ENCODE results near the gene FGF14.

The FGF14 gene

DNA sequence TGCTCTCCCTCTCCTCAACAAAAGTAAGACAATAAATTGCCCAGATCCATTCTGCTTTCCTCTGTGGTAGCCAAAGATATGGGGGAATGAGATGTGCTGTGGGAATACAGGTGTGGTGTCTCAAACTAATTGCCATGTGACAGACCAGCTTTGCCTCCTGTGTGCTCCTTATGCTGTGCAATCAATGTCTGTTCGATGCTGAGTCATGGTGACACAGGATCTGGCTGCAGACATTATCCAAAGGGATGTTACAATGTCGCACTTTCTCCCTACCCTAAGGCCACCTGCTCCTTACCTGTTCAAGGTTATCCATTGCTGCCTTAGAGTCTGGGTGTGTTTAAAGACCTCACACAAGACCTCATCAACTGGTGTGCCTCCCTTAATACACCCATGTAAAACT is 32.5 kb downstream of the FGF14 start:
- no peak for DNase-seq (ENCODE audit: low read depth in 1 of 2, low spot score in 1 of 2)

DNA sequence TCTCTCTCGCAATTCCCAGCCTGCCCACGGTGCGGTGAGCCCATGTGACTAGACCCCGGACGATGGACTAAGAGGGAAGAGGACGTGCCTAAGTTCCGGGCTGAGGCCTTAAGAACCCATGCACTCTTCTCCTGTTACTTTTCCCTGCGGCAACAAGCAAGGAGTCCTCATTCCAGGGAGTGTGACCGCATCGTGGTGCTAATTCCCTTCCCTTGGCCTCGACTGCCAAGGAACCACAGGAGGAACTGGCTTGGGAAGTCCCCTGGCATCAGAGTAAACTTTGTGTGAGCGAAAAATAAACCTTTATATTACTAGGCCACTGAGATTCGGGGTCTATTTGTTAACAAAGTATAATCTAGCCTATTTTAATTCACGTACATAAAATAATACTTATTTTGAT is 34.0 kb downstream of the FGF14 start:
- DNase-seq (ENCODE audit: low read depth in 1 of 2, low spot score in 1 of 2) = no peak

DNA sequence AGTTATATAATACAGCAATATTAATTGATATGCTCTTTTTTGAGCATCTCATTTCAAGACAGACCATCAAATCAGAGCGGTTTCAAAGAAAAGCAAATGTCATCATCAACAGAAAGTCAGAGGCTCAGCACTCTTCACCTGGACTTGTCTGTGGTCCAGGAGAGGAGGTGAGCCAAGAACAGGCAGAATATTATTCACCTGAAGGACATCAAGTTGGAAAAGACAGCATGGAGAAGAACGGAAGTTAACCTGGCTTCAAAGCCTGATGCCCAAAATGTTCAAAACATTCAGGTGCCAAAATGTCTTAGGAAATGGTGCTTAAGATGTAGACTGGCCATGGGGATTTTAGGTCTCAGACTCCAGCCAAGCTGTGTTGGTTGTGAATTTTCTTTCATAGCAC is 40.7 kb downstream of the FGF14 start:
- DNase-seq (ENCODE audit: low read depth in 1 of 2, low spot score in 1 of 2) = no peak

DNA sequence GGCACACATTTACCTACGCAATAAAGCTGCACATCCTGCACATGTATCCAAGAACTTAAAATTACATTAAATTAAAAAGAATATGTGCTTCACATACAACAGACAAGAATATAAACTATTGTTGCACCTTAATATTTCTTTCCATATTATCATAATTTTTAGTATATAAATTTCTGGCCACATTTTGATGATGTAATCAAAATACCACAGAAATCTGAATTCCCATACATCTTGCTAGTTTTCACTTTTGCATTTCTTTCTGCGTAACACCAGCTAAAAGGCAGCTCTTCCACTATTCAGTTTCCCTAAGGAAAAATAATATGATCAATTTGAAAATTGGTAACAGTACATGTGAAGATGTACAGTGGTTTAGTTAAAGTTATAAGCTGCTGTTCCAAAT is 42.6 kb downstream of the FGF14 start:
- DNase-seq (ENCODE audit: low read depth in 1 of 2, low spot score in 1 of 2) = no peak

DNA sequence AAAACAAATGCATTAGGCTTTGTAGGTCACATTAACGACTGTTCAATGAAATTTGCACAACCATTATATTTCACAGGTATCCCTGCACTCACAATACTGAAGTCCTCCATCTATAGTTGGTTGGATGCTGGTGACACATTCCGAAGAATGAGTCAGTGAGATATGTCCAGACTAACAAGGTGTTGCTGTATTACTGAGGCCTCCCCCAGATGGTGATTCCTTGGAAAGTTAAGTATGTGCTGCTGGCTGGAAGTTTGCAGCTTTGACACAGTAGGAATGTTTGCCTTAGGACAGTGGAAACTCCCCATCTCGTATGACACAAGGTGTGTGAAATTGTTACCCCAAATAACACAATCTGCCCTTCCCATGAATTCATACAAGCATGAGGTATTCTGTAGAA is 46.6 kb downstream of the FGF14 start:
- no peak for DNase-seq (ENCODE audit: low read depth in 1 of 2, low spot score in 1 of 2)

DNA sequence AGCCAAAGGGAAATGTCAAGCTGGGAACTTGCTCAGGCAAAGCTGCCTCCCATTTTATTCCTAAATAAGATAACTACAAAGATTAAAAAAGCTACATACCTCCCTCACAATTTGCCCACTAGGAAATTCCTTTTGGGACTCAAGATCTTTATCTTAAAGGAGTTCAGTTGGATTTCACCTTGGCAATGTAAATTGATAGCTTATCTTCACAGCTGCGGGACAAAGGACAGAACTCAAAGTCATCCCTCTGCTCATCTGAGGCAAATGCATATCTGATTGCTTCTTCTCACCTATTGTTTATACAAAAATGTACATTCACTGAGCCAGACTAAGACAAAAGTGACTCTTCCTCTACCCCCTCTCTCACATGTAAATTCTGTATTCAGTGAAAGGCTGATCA is 47.8 kb downstream of the FGF14 start:
- no peak for DNase-seq (ENCODE audit: low read depth in 1 of 2, low spot score in 1 of 2)

DNA sequence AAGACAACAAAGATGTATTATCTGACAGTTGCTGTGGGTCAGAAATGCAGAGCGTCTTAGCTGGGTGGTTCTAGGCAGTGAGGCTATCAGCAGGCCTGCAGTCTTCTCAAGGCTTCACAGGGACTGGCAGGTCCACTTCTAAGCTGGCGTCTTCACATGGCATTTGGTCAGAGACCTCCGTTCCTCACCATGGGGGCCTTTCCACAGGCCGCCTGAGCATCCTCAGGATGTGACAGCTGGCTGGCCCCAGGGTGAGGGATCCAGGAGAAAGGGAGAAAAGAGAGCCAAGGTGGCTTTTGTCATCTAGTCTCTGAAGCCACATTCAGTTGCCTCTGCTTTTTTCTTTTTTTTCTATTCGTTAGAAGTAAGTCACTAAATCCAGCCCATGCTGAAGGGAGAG is 50.3 kb downstream of the FGF14 start:
- no peak for DNase-seq (ENCODE audit: low read depth in 1 of 2, low spot score in 1 of 2)

DNA sequence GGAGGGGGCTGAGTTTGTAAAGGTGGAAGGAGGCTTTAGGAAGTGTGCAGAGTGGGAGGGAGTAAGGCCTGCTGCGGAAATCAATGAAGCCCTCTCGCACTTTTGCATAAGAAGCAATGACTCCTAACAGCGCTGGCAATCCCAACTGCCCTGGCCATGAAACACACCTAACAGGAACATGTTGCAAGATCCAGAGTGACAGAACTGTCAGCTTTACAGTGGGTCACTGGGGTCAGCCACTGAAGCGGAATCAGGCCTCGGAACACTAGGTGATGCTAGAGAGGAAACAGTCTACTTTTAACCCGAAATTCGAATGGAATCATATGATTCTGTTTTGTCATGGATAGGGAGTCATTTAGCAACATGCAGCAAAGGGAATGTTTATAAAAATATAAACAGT is 54.4 kb downstream of the FGF14 start:
- no peak for DNase-seq (ENCODE audit: low read depth in 1 of 2, low spot score in 1 of 2)

DNA sequence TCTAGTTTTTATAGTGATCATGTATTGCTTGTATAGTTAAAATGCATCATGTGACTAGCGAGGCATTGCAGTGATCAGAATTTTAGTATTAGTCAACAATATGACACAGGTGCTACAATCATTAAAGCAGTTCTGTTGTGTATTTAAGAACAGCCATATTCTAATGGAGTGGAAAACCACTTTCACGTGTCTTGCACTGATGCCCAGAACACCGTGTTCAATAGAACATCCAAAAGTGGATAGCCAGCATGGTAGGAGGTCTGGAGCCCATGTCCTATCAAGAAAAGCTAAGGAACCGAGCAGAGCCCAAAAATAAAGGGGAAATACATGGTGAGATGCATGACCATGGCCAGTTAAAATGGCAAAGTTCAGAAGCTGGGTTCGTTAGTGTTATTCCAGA is 55.1 kb downstream of the FGF14 start:
- DNase-seq (ENCODE audit: low read depth in 1 of 2, low spot score in 1 of 2) = no peak

DNA sequence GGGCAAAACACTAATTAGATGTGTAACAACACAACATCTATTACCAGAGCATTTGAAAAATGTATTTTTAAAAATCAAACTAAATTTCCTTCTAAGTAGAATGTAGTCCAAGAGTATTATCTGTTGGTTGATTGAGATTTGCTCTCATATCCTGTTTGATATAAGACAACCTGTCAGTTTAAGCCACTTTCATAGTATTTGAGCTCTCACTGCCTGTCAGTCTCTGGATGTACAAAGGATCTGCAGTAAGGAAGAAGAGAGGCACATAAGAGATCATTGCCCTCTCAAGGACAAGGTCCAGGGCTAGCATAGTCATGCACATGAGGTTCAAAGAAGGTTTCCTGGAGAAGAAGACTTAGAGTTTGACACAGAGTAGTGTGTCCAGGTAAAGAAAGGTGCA is 57.4 kb downstream of the FGF14 start:
- DNase-seq (ENCODE audit: low read depth in 1 of 2, low spot score in 1 of 2) = no peak

DNA sequence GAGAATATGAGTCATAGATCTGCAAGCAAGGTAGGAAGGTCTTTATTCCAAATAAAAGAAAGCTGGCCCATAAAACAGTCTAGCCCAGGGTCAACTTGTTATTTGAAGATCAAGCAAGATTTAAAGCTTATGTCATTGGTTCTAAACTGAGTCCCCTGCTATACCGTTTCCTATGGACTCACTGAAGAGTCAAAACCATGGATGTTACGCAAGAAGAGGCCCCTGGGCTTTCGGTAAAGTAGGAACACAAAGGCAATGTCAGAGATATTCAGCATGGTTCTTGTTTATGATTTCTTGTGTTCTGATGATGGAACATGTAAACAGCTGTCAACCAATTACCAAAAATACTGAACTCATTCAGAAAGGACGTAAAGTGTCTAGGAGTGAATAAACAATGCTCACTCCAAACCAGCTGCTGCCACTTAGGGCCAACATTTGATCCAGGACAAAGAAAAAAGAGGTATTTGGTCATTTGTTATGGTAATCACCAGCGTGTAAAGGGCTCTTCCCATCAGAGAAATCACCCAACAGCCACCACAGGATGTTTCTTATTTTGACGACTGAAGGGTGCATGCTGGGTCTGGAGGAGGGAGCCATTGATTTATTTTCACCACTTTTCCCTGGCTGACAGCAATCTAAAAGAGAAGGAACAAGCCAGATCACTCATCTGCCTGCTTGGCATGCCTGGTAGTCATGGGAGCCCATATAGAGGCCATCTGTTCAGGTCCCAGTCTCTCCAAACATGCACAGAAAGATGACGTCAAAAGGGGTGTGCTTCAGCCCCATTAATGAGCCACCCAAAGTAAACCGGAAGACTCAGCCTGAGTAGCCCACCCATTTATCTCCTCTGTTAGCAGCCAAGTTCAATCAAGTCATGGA is 68.3 kb downstream of the FGF14 start:
- DNase-seq (ENCODE audit: low read depth in 1 of 2, low spot score in 1 of 2) = no peak

DNA sequence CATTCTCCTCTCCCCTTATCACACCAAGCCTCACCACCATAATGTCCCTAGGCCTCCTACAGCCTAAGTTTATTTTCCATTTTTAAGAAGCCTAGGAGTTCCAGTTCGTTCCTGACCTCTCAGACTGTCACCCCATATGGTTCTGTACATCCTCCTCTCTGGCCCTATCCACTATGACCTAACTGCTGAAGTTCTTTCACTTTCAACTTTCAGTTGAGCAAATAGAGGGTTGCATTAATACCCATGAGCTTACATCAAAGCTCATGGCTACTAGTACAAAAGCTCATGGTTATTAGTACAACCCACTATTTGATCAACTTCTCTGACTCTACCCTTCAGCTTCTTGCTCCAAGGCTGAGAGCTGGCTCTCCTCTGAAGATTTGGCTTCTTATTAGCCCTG is 72.9 kb downstream of the FGF14 start:
- DNase-seq (ENCODE audit: low read depth in 1 of 2, low spot score in 1 of 2) = no peak

DNA sequence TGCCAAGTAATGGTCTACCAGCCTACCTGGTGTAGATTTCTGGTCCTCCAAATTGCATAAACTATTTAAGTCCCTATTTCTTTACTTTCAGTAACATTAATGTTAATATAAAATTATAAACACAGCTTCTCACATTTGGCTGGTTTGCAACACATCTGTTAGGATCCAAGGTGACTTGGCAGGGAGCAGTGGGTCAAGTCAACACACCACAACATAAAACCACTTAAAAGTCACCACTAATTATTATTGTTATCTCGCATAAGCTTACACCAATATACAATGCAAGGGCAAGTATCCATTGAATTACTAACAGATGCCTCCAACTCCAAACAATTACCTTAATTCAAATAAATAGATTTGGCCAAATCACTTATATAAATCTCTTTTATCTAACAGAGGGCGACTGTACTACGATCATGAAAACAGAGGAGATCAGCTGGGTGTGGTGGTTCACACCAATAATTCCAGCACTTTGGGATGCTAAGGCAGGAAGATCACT is 74.7 kb downstream of the FGF14 start:
- DNase-seq (ENCODE audit: low read depth in 1 of 2, low spot score in 1 of 2) = no peak

DNA sequence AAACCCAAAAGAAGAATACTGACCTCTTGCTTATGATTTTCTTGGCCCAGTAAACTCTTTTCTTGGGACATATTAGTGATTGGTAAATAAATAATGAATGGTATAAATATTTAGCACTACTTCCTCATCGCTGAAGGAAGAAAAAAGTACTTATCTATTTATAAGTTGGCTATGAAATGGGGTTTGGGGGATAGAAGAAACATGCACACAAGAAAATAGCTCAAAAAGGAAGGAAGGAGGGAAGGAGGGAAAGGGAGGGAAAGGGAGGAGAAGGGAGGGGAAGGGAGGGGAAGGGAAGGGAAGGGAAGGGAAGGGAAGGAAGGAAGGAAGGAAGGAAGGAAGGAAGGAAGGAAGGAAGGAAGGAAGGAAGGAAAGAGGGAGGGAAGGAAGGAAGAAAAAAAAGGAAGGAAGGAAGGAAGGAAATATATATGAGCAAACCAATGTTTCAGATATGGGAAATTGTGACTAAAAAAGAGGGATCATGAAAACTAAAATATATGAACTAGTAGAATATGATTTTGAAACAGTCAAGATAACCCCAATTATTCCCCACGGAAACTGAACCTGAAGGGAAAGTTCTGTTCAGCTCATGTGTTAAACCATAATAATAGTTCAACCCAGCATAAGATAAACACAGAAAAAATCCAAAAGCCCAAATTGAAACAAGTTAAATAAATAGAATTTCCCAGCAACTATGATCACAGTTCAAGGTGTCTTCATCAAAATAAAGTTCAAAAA is 75.3 kb downstream of the FGF14 start:
- DNase-seq (ENCODE audit: low read depth in 1 of 2, low spot score in 1 of 2) = no peak

DNA sequence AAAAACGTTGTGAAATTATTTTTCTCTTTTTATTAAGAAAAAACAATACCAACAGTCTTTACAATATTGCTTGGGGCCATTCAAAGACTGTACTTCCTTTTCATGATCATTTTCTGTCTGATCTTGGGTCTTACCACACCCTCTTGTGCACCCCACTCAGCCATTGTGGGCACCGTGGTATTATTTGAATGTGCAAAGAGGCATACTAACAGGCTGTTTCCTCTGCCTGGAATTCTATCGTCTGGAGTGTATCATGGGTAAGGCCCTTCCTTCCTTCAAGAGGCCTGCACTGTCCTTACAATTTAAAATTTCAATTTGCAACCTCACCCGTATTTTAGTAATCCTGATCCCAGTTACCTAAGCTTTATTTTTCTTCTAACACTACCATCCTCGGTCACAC is 76.5 kb downstream of the FGF14 start:
- DNase-seq (ENCODE audit: low read depth in 1 of 2, low spot score in 1 of 2) = no peak

DNA sequence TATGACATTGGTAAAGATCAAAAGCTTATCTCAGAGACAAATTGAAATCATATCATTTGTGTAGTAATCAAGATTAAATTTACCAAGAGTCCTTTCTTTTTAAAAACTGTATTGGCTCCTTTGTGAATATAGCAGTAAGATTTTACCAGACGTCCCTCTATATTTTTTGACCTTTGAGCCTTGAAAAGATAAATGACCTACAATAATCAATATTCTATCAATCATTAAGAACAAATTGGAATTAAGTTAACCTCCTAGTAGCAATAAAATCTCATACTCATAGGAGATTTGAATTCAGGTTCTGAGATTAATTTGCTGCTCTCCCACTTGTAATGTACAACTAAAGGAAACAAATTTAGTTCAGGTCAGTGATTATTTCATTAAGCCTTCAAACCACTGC is 78.3 kb downstream of the FGF14 start:
- no peak for DNase-seq (ENCODE audit: low read depth in 1 of 2, low spot score in 1 of 2)

DNA sequence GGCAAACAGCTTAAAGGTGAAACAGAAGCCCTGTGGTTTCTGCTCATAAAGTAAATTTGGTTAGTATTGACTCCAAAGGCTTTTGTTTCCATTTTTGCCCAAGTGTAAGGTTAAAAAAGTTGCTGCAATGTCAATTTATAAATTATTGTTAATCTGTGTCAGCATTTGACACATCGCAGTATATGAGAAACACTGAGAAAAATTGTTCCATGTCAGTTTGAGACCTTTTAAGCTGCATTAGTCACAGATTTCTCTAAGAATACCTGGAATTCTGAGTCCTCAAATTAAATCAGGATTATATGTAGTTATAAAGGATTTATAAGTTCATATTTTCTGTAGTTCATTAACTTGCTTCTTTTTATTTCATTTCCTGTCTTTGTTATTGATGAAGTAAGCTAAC is 78.8 kb downstream of the FGF14 start:
- DNase-seq (ENCODE audit: low read depth in 1 of 2, low spot score in 1 of 2) = no peak

DNA sequence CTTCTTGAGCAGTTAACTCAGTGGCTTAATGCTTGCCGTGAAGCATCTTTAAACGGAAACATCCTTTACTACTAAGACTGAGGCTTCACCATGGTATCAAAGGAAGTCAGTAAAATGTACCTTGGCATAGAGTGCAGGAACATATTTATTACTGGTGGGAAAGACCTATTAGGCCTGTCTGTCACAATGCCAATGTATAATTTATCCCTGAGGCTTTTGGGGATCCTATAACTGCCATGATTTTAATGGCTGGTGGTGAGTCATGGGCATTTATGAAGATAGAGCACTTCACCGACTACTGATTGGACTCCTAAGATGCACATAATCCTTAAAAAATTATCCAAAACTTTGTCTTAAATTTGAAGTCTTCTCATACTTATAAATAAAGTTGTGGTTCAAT is 79.6 kb downstream of the FGF14 start:
- no peak for DNase-seq (ENCODE audit: low read depth in 1 of 2, low spot score in 1 of 2)

DNA sequence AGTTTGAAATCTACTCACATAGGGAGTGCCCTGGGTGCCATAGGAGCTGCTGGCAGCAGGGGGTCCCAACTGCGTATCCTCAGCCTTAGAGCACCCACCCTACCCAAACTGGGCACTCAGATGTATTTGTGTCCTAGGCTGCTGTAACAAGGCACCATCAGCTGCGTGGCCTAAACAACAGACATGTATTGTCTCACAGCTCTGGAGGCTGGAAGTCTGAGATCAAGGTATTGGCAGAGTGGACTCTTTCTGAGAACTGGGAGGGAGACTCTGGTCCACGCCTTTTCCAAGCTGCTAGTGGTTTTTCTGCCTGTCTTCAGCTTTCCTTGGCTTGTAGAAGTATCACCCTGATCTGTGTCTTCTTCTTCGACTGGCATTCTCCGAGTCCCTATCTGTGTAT is 83.6 kb downstream of the FGF14 start:
- no peak for DNase-seq (ENCODE audit: low read depth in 1 of 2, low spot score in 1 of 2)

DNA sequence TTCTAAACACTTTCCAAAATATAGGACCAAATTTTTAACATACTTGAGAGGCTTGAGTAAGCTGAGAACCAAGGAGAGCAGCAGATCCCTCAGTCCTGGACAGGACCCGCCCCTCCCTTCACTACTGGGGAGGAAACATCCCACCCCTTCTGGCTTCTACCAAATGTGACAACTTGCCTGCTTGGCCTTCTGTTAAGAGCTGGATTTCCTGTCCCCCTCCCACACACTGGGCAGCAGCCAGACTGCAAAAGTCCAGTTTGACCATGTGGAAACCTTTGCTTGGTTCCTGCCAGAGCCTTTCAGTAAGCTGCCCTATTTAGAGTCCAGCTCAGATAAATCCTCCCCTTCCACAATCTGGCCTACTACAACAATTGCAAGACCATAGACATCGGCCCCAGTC is 84.3 kb downstream of the FGF14 start:
- no peak for DNase-seq (ENCODE audit: low read depth in 1 of 2, low spot score in 1 of 2)

DNA sequence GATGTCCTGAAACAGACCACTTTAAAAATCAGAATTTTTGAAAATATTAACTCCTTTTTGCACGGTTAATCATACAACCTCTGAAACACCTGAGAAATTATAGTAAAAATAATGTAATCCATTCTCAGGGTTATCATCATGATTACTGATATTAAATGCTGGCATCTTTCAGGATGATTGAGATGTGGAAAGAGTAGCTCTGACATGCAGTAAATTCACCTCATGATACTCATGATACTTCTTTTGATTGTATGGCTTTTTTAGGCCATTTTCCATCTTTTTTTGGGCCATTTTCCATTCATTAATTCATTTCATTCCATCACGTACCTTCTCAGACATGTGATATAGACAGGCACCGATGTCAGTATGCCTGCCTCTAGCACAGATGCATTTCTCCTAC is 85.1 kb downstream of the FGF14 start:
- no peak for DNase-seq (ENCODE audit: low read depth in 1 of 2, low spot score in 1 of 2)

DNA sequence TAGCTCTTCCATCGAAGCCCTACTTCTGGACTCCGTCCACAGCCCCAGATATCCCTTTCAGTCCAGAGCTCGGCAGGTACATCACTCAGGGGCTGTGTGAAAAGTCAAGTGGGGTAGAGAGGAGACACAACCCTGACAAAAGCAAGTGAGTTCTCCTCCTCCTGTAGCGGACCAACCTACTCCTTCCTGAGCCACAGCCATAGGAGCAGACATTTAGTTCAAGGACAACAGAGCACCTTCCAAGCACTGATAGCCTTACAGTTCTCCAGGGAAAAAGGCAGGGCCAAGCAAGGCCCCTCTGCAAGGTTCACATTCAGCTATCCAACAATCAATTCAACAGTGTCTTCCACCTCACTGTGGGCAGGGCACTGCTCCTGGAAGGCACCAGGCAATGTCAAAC is 89.0 kb downstream of the FGF14 start:
- no peak for DNase-seq (ENCODE audit: low read depth in 1 of 2, low spot score in 1 of 2)

DNA sequence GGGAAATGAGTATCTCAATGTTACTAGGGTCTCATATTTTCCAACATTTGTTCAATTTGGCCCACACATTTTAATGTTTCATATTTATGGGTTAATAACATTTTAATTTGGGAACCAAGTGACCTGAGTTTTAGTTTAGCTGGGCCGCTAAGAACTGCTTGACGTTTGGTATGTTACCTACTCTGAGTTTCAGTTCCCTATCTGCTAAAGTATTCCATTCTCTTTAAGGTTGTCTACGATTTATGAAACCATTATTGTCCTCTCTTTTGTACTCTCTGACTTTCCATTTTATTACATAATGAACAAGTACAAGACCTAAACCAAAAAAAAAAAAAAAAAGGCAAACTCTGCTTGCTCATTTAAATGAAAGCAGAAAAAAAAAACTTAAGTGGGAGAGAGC is 89.9 kb downstream of the FGF14 start:
- no peak for DNase-seq (ENCODE audit: low read depth in 1 of 2, low spot score in 1 of 2)

Data from activated T-helper 1 cell treated with anti-CD3 and anti-CD28 coated beads, Interleukin-2, amount 50 U/mL, for 16 hours (primary cell).